Kidney epithelial cell (primary cell): ENCODE data around the gene CCBE1. TPM values are rescaled to one million over a fixed set of nuclear protein-coding genes. Genes with fewer than 3 reads are reported as not detected.
"Not testable (repeated sequence)": the region's sequence is repeated elsewhere in the genome, so short reads cannot be mapped to it uniquely, and the experiment has no call there.

ENCODE experiments used
- DNase-seq: peaks from one replicate; pipeline ENCODE4 v3.0.0-alpha.2; 2010; ENCODE audit warnings: low read depth
- H3K27me3 ChIP-seq: 2 replicates; pipeline ENCODE4 v1.6.0; 2011; ENCODE audit warnings: low read length; ENCODE audit not compliant: control insufficient read depth, insufficient read depth
- H3K36me3 ChIP-seq: 2 replicates; pipeline ENCODE4 v1.5.1; 2011; ENCODE audit warnings: low read length; ENCODE audit not compliant: control insufficient read depth, insufficient read depth
- H3K4me3 ChIP-seq: 2 replicates; pipeline ENCODE4 v1.5.1; 2011; ENCODE audit warnings: low read depth, mild to moderate bottlenecking, control low read depth, low read length
- total RNA-seq: library from RNA; depleted of rRNA; stranded (reverse); fragments of >200 nt; gene quantifications from 2 replicates; pipeline ENCODE4 v1.2.3, GENCODE V29; 2015
- TF ChIP-seq, protein P1 (sequence below): IDR thresholded peaks from 2 replicates; pipeline ENCODE4 v1.5.1; 2011; ENCODE audit warnings: mild to moderate bottlenecking, moderate library complexity, low read length, control low read depth, inconsistent platforms; ENCODE audit not compliant: insufficient read depth, poor library complexity, severe bottlenecking

The CCBE1 gene
- total RNA-seq, 1 donor from 2014 or later = 1.2 TPM

- no peak for DNase-seq
- H3K4me3 ChIP-seq = no peak overlapping the region
- no peaks in the 10 kb centered on the region for H3K36me3 ChIP-seq
- H3K27me3 ChIP-seq = no peaks in the 10 kb centered on the region
- TF ChIP-seq, protein P1, sequence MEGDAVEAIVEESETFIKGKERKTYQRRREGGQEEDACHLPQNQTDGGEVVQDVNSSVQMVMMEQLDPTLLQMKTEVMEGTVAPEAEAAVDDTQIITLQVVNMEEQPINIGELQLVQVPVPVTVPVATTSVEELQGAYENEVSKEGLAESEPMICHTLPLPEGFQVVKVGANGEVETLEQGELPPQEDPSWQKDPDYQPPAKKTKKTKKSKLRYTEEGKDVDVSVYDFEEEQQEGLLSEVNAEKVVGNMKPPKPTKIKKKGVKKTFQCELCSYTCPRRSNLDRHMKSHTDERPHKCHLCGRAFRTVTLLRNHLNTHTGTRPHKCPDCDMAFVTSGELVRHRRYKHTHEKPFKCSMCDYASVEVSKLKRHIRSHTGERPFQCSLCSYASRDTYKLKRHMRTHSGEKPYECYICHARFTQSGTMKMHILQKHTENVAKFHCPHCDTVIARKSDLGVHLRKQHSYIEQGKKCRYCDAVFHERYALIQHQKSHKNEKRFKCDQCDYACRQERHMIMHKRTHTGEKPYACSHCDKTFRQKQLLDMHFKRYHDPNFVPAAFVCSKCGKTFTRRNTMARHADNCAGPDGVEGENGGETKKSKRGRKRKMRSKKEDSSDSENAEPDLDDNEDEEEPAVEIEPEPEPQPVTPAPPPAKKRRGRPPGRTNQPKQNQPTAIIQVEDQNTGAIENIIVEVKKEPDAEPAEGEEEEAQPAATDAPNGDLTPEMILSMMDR = no peak
Observed at GRCh38 chr18:59674903-59675270, 22.3 kb downstream of the CCBE1 start.

DNA sequence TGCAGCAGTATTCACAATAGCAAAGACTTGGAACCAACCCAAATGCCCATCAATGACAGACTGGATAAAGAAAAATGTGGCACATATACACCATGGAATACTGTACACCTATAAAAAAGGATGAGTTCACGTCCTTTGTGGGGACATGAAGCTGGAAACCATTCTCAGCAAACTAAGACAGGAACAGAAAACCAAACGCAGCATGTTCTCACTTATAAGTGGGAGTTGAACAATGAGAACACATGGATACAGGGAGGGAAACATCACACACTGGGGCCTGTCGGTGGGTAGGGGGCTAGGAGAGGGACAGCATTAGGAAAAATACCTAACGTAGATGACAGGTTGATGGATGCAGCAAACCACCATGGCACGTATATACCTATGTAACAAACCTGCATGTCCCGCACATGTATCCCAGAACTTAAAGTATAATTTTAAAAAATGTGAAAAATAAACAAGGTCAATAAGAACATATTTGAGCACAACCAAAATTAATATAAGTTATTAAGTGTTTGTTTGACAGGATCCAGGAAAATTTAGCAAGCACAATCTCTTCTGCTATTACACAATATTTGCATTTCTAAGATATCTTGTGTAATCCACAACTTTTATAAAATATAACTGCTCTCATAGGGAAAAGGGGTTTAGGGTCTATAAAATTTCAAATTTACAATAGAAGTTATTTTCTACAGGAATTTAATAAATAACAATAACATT, 22.9 kb downstream of the CCBE1 start:
- no peak for DNase-seq
- no peaks in the 10 kb centered on the region for H3K36me3 ChIP-seq
- no peak overlapping the region for H3K4me3 ChIP-seq
- no peaks in the 10 kb centered on the region for H3K27me3 ChIP-seq
- TF ChIP-seq, protein P1 = no peak

- no peak for DNase-seq
- TF ChIP-seq, protein P1 = no peak
- Histone ChIP-seq H3K4me3 (no peak overlapping the region), H3K27me3 (no peaks in the 10 kb centered on the region), H3K36me3 (no peaks in the 10 kb centered on the region)
Observed at GRCh38 chr18:59672235-59672711, 24.9 kb downstream of the CCBE1 start.

DNA sequence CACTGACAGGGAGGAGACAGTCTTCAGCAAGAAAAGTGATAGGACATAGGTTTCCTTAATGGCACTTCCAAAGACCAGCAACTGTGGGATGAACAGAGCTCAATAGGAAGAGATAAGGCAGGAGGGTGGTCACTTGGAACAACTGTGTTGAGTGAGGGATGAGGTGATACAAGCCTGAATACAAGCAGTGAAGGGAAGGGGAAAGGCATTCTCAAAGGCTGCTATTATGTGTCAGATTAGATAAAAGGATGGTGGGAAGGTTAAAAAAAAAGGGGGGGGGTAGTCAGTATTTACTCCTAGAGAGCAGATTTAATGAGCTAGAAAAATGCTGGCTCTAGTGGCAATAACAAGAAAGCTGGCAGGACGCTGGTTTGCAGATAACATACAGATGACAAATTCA, 25.7 kb downstream of the CCBE1 start:
- TF ChIP-seq, protein P1 = no peak
- Histone ChIP-seq H3K27me3 (no peaks in the 10 kb centered on the region), H3K36me3 (no peaks in the 10 kb centered on the region), H3K4me3 (no peak overlapping the region)
- no peak for DNase-seq

GRCh38 chr18:59669872-59670657, 27.2 kb downstream of the CCBE1 start:
- H3K27me3 ChIP-seq = no peaks in the 10 kb centered on the region
- TF ChIP-seq, protein P1 = no peak
- no peak for DNase-seq
- no peaks in the 10 kb centered on the region for H3K36me3 ChIP-seq
- H3K4me3 ChIP-seq = no peak overlapping the region

- TF ChIP-seq, protein P1 = no peak
- no peaks in the 10 kb centered on the region for H3K36me3 ChIP-seq
- DNase-seq = no peak
- H3K4me3 ChIP-seq = no peak overlapping the region
- no peaks in the 10 kb centered on the region for H3K27me3 ChIP-seq
Observed at GRCh38 chr18:59667488-59667887, 29.7 kb downstream of the CCBE1 start.

GRCh38 chr18:59666007-59666402, 31.2 kb downstream of the CCBE1 start:
- not testable (repeated sequence) for H3K27me3 ChIP-seq, DNase-seq, H3K4me3 ChIP-seq, H3K36me3 ChIP-seq
